Fibroblast of villous mesenchyme (primary cell): ENCODE data around the gene ARHGAP21. TPM values are rescaled to one million over a fixed set of nuclear protein-coding genes. Genes with fewer than 3 reads are reported as not detected.

Source experiments
- DNase-seq: peaks from one replicate; pipeline ENCODE4 v3.0.0-alpha.2; 2010; ENCODE audit warnings: low read depth
- H3K4me3 ChIP-seq: 2 replicates; pipeline ENCODE4 v1.5.1; 2011; ENCODE audit warnings: low read depth, mild to moderate bottlenecking, low read length
- total RNA-seq: library from RNA; depleted of rRNA; stranded (reverse); fragments of >200 nt; gene quantifications from 2 replicates; pipeline ENCODE4 v1.2.3, GENCODE V29; 2012
- TF ChIP-seq, protein P1 (sequence below): IDR thresholded peaks from 2 replicates; pipeline ENCODE4 v1.5.1; 2012; ENCODE audit warnings: low read depth, mild to moderate bottlenecking, low read length; ENCODE audit not compliant: insufficient read depth

ARHGAP21 gene
- total RNA-seq, 1 donor, result 136 TPM

DNA sequence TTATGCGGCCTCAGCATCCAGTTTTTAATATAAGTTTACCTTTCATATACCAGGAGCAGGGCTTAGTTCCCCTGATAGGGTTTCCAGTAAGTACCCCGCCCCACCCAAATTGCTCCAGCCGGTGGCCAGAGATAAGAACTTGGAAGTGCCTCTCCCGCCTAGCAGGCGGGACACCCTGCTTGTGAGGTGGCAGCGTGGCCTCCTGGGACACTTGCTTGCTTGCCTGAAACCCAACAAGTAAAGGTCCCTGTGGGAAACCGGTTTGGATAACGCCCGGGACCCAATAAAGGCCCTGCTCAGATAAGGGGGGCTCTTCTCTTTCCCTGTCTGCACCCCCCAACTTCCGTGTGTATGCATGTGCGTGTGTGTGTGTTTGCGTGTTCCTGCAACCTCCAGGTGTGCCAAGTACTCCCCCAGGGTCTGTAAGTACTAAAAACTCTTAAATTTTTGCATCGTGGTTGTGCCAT, 154.3 kb downstream of the ARHGAP21 start:
- no peak for DNase-seq
- TF ChIP-seq, protein P1, sequence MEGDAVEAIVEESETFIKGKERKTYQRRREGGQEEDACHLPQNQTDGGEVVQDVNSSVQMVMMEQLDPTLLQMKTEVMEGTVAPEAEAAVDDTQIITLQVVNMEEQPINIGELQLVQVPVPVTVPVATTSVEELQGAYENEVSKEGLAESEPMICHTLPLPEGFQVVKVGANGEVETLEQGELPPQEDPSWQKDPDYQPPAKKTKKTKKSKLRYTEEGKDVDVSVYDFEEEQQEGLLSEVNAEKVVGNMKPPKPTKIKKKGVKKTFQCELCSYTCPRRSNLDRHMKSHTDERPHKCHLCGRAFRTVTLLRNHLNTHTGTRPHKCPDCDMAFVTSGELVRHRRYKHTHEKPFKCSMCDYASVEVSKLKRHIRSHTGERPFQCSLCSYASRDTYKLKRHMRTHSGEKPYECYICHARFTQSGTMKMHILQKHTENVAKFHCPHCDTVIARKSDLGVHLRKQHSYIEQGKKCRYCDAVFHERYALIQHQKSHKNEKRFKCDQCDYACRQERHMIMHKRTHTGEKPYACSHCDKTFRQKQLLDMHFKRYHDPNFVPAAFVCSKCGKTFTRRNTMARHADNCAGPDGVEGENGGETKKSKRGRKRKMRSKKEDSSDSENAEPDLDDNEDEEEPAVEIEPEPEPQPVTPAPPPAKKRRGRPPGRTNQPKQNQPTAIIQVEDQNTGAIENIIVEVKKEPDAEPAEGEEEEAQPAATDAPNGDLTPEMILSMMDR, result no peak
- no peak overlapping the region for H3K4me3 ChIP-seq

DNA sequence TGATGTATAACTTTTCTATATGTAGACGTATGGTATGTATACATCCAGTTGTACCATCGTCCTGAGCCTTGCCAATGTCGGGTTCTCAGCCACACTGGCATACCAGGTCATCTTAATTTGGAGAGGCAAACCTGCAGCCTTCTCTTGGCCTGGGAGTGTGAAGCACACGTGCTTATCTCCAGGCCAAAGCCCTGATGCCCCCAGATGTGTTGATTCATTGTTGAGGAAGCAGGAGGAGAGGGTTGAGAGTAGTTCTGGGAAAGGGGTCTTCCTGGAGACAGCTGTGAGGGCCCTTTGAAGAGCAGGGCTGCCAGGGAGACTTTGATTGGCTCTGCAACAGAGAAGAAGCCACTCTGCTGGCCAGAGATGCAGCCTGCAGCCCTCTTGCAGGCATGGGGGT, 155.6 kb downstream of the ARHGAP21 start:
- no peak for DNase-seq
- no peak overlapping the region for H3K4me3 ChIP-seq
- TF ChIP-seq, protein P1, result no peak

DNA sequence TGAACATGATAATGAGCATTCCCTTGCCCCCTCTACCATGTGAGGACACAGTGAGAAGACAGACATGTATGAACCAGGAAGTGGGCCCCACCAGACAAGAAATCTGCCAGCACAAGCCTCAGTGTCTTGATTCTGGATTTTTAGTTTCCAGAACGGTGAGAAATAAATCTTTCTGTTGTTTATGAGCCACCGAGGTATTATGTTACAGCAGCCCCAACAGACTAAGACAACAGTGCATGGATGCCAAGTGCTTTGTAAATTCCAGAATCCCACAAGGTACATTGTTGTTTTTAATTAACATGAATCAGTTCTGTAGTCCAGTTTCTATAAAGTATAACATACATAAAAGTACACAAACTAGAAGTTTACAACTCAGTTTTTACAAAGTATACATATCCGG, 162.2 kb downstream of the ARHGAP21 start:
- peak; percentile 29 for DNase-seq
- no peak overlapping the region for H3K4me3 ChIP-seq
- TF ChIP-seq, protein P1, result no peak

DNA sequence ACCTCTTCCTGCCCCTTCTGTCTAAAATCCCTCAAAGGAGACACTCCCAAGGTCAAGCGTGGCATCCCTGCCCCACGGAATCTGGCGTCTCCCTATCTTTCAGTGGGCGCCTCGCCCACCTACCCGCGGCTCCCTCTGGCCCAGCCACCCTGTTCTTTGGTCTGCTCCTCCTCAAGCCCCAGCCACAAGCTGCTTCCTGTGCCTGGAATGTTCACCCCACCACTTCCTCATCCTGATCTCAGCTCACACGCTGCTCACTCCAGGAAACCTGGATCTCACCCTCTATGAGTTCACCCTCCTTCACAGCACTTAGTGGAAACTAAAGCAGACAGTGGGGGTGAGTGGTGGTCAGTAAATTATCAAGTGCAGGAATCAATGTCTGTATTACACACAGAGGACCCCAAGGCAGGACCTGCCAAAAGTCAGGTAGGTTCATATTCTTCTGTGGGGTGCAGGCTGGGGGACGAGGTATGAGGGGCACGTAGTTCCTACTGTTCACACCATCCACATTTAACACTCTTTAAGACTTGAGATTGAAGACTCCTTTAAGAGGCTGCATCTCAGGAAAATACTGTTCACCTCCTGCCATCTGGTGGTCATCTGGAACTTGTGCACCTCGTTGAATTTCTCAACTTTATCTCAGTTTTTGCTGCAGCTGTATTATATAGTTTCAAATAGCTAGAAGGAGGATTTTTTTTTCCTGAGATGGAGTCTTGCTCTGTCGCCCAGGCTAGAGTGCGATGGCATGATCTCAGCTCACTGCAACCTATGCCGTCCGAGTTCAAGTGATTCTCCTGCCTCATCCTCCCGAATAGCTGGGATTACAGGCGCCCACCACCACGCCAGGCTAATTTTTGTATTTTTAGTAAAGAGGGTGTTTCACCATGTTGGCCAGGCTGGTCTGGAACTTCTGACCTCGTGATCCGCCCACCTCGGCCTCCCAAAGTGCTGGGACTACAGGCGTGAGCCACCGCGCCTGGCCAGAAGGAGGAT, 166.6 kb downstream of the ARHGAP21 start:
- H3K4me3 ChIP-seq, result no peak overlapping the region
- peak; percentile 71 for DNase-seq
- TF ChIP-seq, protein P1, result peak; percentile 72

DNA sequence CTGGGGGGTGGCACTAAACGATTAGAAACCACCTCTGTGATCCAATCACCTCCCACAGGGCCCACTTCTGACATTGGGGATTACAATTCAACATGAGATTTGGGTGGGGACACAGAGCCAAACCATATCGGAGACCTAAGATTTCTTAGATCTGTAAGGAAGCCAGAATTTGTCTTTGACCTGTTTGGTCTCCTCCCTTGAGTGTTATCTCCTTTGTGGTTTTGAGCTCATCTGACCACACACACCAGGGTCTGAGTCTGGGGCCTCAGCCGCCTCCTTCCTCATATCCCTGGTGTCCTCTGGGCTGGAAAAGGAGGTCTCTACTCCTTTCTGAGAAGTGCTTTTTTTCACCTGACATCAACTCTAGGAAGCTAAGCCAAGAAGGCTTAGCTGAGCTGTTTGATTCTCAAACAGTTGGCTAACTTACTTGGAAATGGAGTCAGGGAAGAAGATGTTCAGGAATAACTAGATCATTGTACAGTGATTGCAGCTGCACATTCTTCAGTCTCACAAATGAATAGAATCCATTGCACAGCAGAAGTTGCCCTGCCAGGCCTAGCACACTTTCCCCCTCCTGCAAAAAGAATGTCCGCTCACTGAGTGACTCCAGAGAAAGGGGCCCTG, 167.4 kb downstream of the ARHGAP21 start:
- TF ChIP-seq, protein P1, result no peak
- no peak overlapping the region for H3K4me3 ChIP-seq
- no peak for DNase-seq

DNA sequence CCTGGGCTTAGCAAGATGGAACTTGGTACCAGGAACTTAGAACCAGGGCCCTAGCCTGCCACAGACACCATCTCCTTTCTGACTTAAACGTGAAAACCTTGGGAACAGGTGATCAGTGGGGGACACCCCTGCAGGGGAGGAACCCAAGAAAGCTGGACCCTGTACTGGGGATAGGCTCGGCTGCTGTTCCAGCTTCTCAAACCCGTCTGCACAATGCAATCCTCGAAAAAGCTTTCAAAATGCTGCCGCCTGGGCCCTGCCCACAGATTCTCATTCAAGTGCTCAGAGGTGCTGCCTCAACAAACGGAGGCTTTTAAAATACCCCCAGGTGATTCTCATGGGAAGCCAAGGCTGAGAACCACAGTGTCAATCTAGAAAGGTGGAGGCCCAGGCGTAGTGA, 169.7 kb downstream of the ARHGAP21 start:
- no peak overlapping the region for H3K4me3 ChIP-seq
- DNase-seq, result no peak
- TF ChIP-seq, protein P1, result no peak
